Gastroesophageal sphincter (tissue), 3 donors: Measurements from ENCODE around the gene RNF212.

Experiments used
- EP300 ChIP-seq: sonication (generic); formaldehyde crosslinking; IDR thresholded peaks from one replicate; pipeline ENCODE4 v1.6.1; 2017; ENCODE audit warnings: antibody characterized with exemption, mild to moderate bottlenecking
- POLR2A ChIP-seq, 2 donors: fragments of 450-650 bp; IDR thresholded peaks; one replicate each; pipeline ENCODE4 v1.6.1; 2017; ENCODE audit warnings: antibody characterized with exemption in 2 of 2, mild to moderate bottlenecking in 2 of 2, moderate library complexity in 1 of 2
- POLR2AphosphoS5 ChIP-seq: sonication (generic); formaldehyde crosslinking; IDR thresholded peaks from one replicate; pipeline ENCODE4 v1.6.1; 2017; ENCODE audit warnings: antibody characterized with exemption
- TF ChIP-seq, protein P1 (sequence below), 4 experiments: fragments of 200-600 bp in 2 of 4; fragments of 450-650 bp in 2 of 4; sonication (generic) in 1 of 4; IDR thresholded peaks; one replicate each; pipeline ENCODE4 v1.5.1; 2017 to 2019; ENCODE audit warnings: antibody characterized with exemption in 4 of 4, mild to moderate bottlenecking in 2 of 4, moderate library complexity in 2 of 4

DNA sequence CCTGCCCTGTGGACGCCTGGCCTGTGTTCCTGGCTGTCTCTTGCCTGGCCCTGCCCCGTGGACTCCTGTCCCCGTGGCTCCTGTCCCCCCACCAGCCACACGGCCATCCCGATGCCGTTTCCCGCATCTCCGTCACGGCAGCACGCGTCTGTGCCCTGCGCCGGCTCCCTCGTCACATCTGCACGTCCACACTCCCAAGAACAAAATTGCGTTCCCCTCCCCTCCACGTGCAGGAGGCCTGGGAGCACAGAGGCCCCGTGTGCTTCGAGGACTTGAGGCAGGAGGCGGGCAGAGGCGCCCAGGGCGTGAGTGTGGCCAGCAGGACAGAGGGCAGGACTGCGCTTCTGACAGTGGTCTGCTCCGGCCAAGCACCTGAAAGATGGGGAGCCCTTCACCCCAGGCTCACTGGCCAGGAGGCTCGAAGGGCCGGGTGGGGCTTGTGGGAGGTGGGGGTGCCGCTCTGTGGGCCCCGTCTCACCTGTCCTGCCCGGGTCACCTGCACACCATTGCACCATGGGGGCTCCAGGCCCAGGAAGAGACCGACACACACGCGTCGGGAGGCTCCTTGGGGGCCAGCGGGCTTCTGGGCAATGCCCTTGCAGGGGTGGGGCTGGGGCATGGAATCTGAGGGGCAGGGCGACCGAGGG, 84.7 kb downstream of the RNF212 start:
- TF ChIP-seq EP300, result no peak
- no peak for TF ChIP-seq POLR2A (IDR thresholded peaks at IDR 0.05)
- TF ChIP-seq, protein P1, sequence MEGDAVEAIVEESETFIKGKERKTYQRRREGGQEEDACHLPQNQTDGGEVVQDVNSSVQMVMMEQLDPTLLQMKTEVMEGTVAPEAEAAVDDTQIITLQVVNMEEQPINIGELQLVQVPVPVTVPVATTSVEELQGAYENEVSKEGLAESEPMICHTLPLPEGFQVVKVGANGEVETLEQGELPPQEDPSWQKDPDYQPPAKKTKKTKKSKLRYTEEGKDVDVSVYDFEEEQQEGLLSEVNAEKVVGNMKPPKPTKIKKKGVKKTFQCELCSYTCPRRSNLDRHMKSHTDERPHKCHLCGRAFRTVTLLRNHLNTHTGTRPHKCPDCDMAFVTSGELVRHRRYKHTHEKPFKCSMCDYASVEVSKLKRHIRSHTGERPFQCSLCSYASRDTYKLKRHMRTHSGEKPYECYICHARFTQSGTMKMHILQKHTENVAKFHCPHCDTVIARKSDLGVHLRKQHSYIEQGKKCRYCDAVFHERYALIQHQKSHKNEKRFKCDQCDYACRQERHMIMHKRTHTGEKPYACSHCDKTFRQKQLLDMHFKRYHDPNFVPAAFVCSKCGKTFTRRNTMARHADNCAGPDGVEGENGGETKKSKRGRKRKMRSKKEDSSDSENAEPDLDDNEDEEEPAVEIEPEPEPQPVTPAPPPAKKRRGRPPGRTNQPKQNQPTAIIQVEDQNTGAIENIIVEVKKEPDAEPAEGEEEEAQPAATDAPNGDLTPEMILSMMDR (IDR thresholded peaks at IDR 0.05), result no peak
- no peak for TF ChIP-seq POLR2AphosphoS5
